Neural progenitor cell (in vitro differentiated cells): ENCODE measurements around the gene CPN1. TPM values are rescaled to one million over a fixed set of nuclear protein-coding genes. Genes with fewer than 3 reads are reported as not detected.

ENCODE experiments used
- DNase-seq: peaks from one replicate; pipeline ENCODE4 v3.0.0-alpha.2; 2016; ENCODE audit warnings: low spot score
- H2AFZ ChIP-seq: fragments of 200-600 bp; sonication (generic); replicated peaks from 2 replicates; pipeline ENCODE4 v1.6.1; 2016; ENCODE audit warnings: antibody characterized with exemption
- H3F3A ChIP-seq: fragments of 200-600 bp; sonication (generic); 2 replicates; pipeline ENCODE4 v1.6.1; 2016; ENCODE audit warnings: antibody characterized with exemption, low read depth
- H3K27ac ChIP-seq: fragments of 200-600 bp; sonication (generic); 2 replicates; pipeline ENCODE4 v1.5.1; 2016; ENCODE audit warnings: mild to moderate bottlenecking
- H3K27me3 ChIP-seq: fragments of 200-600 bp; sonication (generic); 2 replicates; pipeline ENCODE4 v1.6.1; 2016; ENCODE audit warnings: mild to moderate bottlenecking, moderate library complexity
- H3K36me3 ChIP-seq: fragments of 200-600 bp; sonication (generic); 2 replicates; pipeline ENCODE4 v1.5.1; 2016
- H3K4me1 ChIP-seq: fragments of 200-600 bp; sonication (generic); 2 replicates; pipeline ENCODE4 v1.6.1; 2016; ENCODE audit warnings: mixed run types
- H3K4me2 ChIP-seq: fragments of 200-600 bp; sonication (generic); 2 replicates; pipeline ENCODE4 v1.6.1; 2016
- H3K4me3 ChIP-seq: fragments of 200-600 bp; sonication (generic); 2 replicates; pipeline ENCODE4 v1.5.1; 2016
- H3K79me2 ChIP-seq: fragments of 200-600 bp; sonication (generic); 2 replicates; pipeline ENCODE4 v1.6.1; 2016; ENCODE audit warnings: low read depth
- H3K9ac ChIP-seq: fragments of 200-600 bp; sonication (generic); 2 replicates; pipeline ENCODE4 v1.6.1; 2016
- H3K9me3 ChIP-seq: fragments of 200-600 bp; sonication (generic); 2 replicates; pipeline ENCODE4 v1.5.1; 2016; ENCODE audit warnings: low read depth
- H4K20me1 ChIP-seq: fragments of 200-600 bp; sonication (generic); 2 replicates; pipeline ENCODE4 v1.6.1; 2016; ENCODE audit warnings: low read depth
- H3K27ac Mint-ChIP-seq: 3 replicates; pipeline ENCODE4 v1.8.0; 2021; ENCODE audit warnings: mixed read lengths
- H3K27me3 Mint-ChIP-seq: 2 replicates; pipeline ENCODE4 v1.8.0; 2022; ENCODE audit warnings: low read depth, mild to moderate bottlenecking, inconsistent platforms, moderate library complexity, mixed read lengths; ENCODE audit not compliant: insufficient read depth
- H3K36me3 Mint-ChIP-seq: 3 replicates; pipeline ENCODE4 v1.8.0; 2021; ENCODE audit warnings: mixed read lengths
- H3K4me1 Mint-ChIP-seq: 3 replicates; pipeline ENCODE4 v1.8.0; 2021; ENCODE audit warnings: mixed read lengths
- H3K4me3 Mint-ChIP-seq: 3 replicates; pipeline ENCODE4 v1.8.0; 2021; ENCODE audit warnings: mild to moderate bottlenecking, moderate library complexity, mixed read lengths
- H3K9me3 Mint-ChIP-seq: 3 replicates; pipeline ENCODE4 v1.8.0; 2020; ENCODE audit warnings: mixed read lengths
- EZH2 ChIP-seq: fragments of 200-600 bp; sonication (generic); IDR thresholded peaks from 2 replicates; pipeline ENCODE4 v1.6.1; 2017; ENCODE audit warnings: antibody characterized with exemption, mild to moderate bottlenecking, moderate library complexity
- EZH2phosphoT487 ChIP-seq: fragments of 200-600 bp; sonication (generic); IDR thresholded peaks from 2 replicates; pipeline ENCODE4 v1.6.1; 2017; ENCODE audit warnings: antibody characterized with exemption
- total RNA-seq: library from RNA; depleted of rRNA; stranded (reverse); fragments of >200 nt; gene quantifications from 2 replicates; pipeline ENCODE4 v1.2.3, GENCODE V29; 2015; ENCODE audit warnings: low replicate concordance
- TF ChIP-seq, protein P1 (sequence below): fragments of 200-600 bp; sonication (generic); IDR thresholded peaks from 2 replicates; pipeline ENCODE4 v1.5.1; 2017; ENCODE audit warnings: antibody characterized with exemption, mild to moderate bottlenecking

The CPN1 gene
- total RNA-seq, 1 donor from 2014 or later = not detected

DNA sequence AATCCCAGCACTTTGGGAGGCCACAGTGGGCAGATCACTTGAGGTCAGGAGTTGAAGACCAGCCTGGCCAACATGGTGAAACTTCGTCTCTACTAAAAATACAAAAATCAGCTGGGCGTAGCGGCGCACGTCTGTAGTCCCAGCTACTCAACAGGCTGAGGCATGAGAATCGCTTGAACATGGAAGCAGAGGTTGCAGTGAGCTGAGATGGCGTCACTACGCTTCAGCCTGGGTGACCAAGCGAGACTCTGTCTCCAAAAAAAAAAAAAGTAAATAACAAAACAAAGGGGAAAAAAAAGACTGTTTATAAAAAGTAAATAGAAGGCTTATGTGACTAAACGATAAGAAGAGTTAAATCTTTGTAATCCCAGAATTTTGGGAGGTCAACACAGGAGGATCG, 56.9 kb downstream of the CPN1 start:
- H3K27ac Mint-ChIP-seq = peak overlapping the region; percentile 92
- Histone ChIP-seq H3K79me2 (no peaks in the 10 kb centered on the region), H3K36me3 (no peaks in the 10 kb centered on the region), H4K20me1 (no peaks in the 10 kb centered on the region), H3K27ac (no peak overlapping the region), H3K9ac (no peak overlapping the region), H3K4me2 (no peak overlapping the region), H3K4me3 (no peak overlapping the region), H3F3A (peaks cover 9% of the 10 kb centered on the region), H3K27me3 (no peaks in the 10 kb centered on the region), H3K9me3 (peaks cover 7% of the 10 kb centered on the region), H2AFZ (no peak overlapping the region), H3K4me1 (peaks cover 17% of the 10 kb centered on the region)
- H3K36me3 Mint-ChIP-seq = peaks cover 3% of the 10 kb centered on the region
- peaks cover 42% of the 10 kb centered on the region for H3K4me1 Mint-ChIP-seq
- peak overlapping the region; percentile 34 for H3K4me3 Mint-ChIP-seq
- no peak for TF ChIP-seq EZH2phosphoT487
- no peak for TF ChIP-seq EZH2
- TF ChIP-seq, protein P1, sequence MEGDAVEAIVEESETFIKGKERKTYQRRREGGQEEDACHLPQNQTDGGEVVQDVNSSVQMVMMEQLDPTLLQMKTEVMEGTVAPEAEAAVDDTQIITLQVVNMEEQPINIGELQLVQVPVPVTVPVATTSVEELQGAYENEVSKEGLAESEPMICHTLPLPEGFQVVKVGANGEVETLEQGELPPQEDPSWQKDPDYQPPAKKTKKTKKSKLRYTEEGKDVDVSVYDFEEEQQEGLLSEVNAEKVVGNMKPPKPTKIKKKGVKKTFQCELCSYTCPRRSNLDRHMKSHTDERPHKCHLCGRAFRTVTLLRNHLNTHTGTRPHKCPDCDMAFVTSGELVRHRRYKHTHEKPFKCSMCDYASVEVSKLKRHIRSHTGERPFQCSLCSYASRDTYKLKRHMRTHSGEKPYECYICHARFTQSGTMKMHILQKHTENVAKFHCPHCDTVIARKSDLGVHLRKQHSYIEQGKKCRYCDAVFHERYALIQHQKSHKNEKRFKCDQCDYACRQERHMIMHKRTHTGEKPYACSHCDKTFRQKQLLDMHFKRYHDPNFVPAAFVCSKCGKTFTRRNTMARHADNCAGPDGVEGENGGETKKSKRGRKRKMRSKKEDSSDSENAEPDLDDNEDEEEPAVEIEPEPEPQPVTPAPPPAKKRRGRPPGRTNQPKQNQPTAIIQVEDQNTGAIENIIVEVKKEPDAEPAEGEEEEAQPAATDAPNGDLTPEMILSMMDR = no peak
- H3K9me3 Mint-ChIP-seq = peaks cover 28% of the 10 kb centered on the region
- DNase-seq = no peak
- H3K27me3 Mint-ChIP-seq = peaks cover 10% of the 10 kb centered on the region

DNA sequence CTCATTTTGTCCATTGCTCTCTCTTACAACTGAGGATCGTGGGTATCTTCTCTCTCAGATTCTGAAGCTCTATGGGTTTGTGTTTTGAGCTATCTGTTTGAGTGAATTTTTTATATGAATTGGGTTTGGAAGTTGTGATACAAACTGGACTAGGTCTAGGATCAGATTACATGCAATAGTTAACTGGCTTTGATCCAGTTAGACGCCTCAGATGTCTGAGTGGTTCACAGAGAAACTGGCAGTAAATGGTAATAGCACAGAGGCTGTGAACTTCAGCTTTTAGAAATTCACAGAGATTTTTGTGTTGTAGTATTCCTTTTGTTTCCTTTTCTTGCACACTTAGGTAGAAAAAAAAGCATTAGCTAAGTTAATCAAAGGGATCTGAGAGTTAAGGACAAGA, 59.3 kb downstream of the CPN1 start:
- Mint-ChIP-seq H3K27me3 (peaks cover 5% of the 10 kb centered on the region), H3K36me3 (no peaks in the 10 kb centered on the region), H3K4me3 (no peak overlapping the region), H3K9me3 (peaks cover 16% of the 10 kb centered on the region), H3K4me1 (peaks cover 46% of the 10 kb centered on the region), H3K27ac (no peak overlapping the region)
- TF ChIP-seq EZH2phosphoT487 (no peak), EZH2 (no peak)
- TF ChIP-seq, protein P1 = no peak
- Histone ChIP-seq H3K36me3 (no peaks in the 10 kb centered on the region), H3K9ac (no peak overlapping the region), H3K79me2 (no peaks in the 10 kb centered on the region), H3K27me3 (no peaks in the 10 kb centered on the region), H3K4me1 (peaks cover 20% of the 10 kb centered on the region), H3K4me2 (no peak overlapping the region), H4K20me1 (no peaks in the 10 kb centered on the region), H2AFZ (no peak overlapping the region), H3K9me3 (no peaks in the 10 kb centered on the region), H3K27ac (no peak overlapping the region), H3F3A (peaks cover 11% of the 10 kb centered on the region), H3K4me3 (no peak overlapping the region)
- DNase-seq = no peak

DNA sequence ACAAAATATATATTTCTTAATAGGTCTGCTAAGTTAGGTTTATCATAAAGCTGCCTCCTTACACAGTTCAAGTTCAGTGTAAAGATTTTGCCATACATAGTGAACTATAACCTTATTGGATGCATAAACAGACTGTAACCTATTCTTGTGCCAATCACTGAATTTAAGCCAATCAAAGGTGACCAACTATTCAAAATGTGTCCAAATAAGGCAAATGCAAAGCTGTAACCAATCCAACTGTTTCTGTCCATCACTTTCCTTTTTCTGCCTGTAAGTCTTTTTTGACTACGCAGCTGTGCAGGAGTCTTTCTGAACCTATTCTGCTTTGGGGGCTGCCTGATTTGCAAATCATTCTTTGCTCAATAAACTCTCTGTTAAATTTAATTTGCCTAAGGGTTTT, 60.3 kb downstream of the CPN1 start:
- Histone ChIP-seq H3K4me3 (no peak overlapping the region), H3K4me1 (peaks cover 20% of the 10 kb centered on the region), H3K4me2 (no peak overlapping the region), H3K27ac (no peak overlapping the region), H3K36me3 (no peaks in the 10 kb centered on the region), H2AFZ (no peak overlapping the region), H4K20me1 (no peaks in the 10 kb centered on the region), H3K27me3 (no peaks in the 10 kb centered on the region), H3F3A (peaks cover 11% of the 10 kb centered on the region), H3K9ac (no peak overlapping the region), H3K9me3 (no peaks in the 10 kb centered on the region), H3K79me2 (no peaks in the 10 kb centered on the region)
- TF ChIP-seq, protein P1 = no peak
- TF ChIP-seq EZH2 (no peak), EZH2phosphoT487 (no peak)
- Mint-ChIP-seq H3K4me3 (no peak overlapping the region), H3K4me1 (peaks cover 43% of the 10 kb centered on the region), H3K9me3 (peaks cover 8% of the 10 kb centered on the region), H3K27me3 (peaks cover 5% of the 10 kb centered on the region), H3K27ac (no peak overlapping the region), H3K36me3 (no peaks in the 10 kb centered on the region)
- DNase-seq = no peak
